Rectal smooth muscle tissue (tissue), 1 donor: ENCODE results near the gene THG1L.
A peak's percentile ranks its signal among the peaks of the same experiment; 100 is the strongest.
"Not testable (repeated sequence)": the region's sequence is repeated elsewhere in the genome, so short reads cannot be mapped to it uniquely, and the experiment has no call there.

Experiments used
- H3K27ac ChIP-seq: one replicate; pipeline ENCODE4 v1.7.0; 2013; ENCODE audit warnings: low read depth, low read length, inconsistent platforms
- H3K27me3 ChIP-seq: one replicate; pipeline ENCODE4 v1.7.0; 2013; ENCODE audit warnings: low read length; ENCODE audit not compliant: control insufficient read depth, insufficient read depth
- H3K36me3 ChIP-seq: one replicate; pipeline ENCODE4 v1.7.0; 2013; ENCODE audit warnings: low read length; ENCODE audit not compliant: control insufficient read depth, insufficient read depth
- H3K4me1 ChIP-seq: one replicate; pipeline ENCODE4 v1.7.0; 2013; ENCODE audit warnings: low read length; ENCODE audit not compliant: control insufficient read depth, insufficient read depth
- H3K4me3 ChIP-seq: one replicate; pipeline ENCODE4 v1.7.0; 2013; ENCODE audit warnings: low read length
- H3K9ac ChIP-seq: one replicate; pipeline ENCODE4 v1.7.0; 2013; ENCODE audit warnings: low read length

THG1L gene

GRCh38 chr5:157731272-157732129 lies at the start of gene THG1L:
Gene THG1L, plus strand, starts transcription at chr5:157731420. Its CDS starts 21 bp downstream, at chr5:157731441.
- peak within 1 kb of the TSS; percentile 96 for H3K27ac ChIP-seq
- no peaks in the 10 kb centered on the region for H3K36me3 ChIP-seq
- H3K27me3 ChIP-seq: no peaks in the 10 kb centered on the region
- peak within 1 kb of the TSS; percentile 91 for H3K4me3 ChIP-seq
- H3K4me1 ChIP-seq: peaks cover 4% of the 10 kb centered on the region
- peak within 1 kb of the TSS; percentile 92 for H3K9ac ChIP-seq

- H3K9ac ChIP-seq: no peak overlapping the region
- H3K4me1 ChIP-seq: no peaks in the 10 kb centered on the region
- H3K4me3 ChIP-seq: no peak overlapping the region
- no peaks in the 10 kb centered on the region for H3K27me3 ChIP-seq
- no peaks in the 10 kb centered on the region for H3K36me3 ChIP-seq
- H3K27ac ChIP-seq: no peak overlapping the region
These were observed 49.0 kb upstream of the THG1L start for GRCh38 chr5:157682257-157682656.

GRCh38 chr5:157686276-157687197 lies 44.7 kb upstream of the THG1L start:
- H3K27ac ChIP-seq, H3K4me3 ChIP-seq: not testable (repeated sequence)

GRCh38 chr5:157687198-157687554 lies 44.0 kb upstream of the THG1L start:
- Histone ChIP-seq H3K4me3 (no peak overlapping the region), H3K9ac (no peak overlapping the region)

More at GRCh38 chr5:157686276-157687197, 44.7 kb upstream of the THG1L start:
- not testable (repeated sequence) for H3K4me1 ChIP-seq, H3K36me3 ChIP-seq, H3K9ac ChIP-seq, H3K27me3 ChIP-seq

GRCh38 chr5:157689942-157690689 lies 41.1 kb upstream of the THG1L start:
- no peaks in the 10 kb centered on the region for H3K27me3 ChIP-seq
- H3K4me1 ChIP-seq: no peaks in the 10 kb centered on the region
- H3K9ac ChIP-seq: no peak overlapping the region
- no peaks in the 10 kb centered on the region for H3K36me3 ChIP-seq
- H3K4me3 ChIP-seq: no peak overlapping the region
- no peak overlapping the region for H3K27ac ChIP-seq

More at GRCh38 chr5:157687198-157687554, 44.0 kb upstream of the THG1L start:
- Histone ChIP-seq H3K36me3 (no peaks in the 10 kb centered on the region), H3K4me1 (no peaks in the 10 kb centered on the region), H3K27ac (no peak overlapping the region), H3K27me3 (no peaks in the 10 kb centered on the region)

GRCh38 chr5:157690690-157691433 lies 40.4 kb upstream of the THG1L start:
- Histone ChIP-seq H3K4me3 (no peak overlapping the region), H3K36me3 (no peaks in the 10 kb centered on the region), H3K4me1 (no peaks in the 10 kb centered on the region), H3K27me3 (no peaks in the 10 kb centered on the region), H3K9ac (no peak overlapping the region), H3K27ac (no peak overlapping the region)

GRCh38 chr5:157693816-157694215 lies 37.4 kb upstream of the THG1L start:
- not testable (repeated sequence) for H3K27me3 ChIP-seq, H3K9ac ChIP-seq, H3K36me3 ChIP-seq, H3K27ac ChIP-seq, H3K4me3 ChIP-seq, H3K4me1 ChIP-seq

- H3K27ac ChIP-seq, H3K4me1 ChIP-seq, H3K9ac ChIP-seq, H3K36me3 ChIP-seq, H3K27me3 ChIP-seq, H3K4me3 ChIP-seq: not testable (repeated sequence)
These were observed 35.1 kb upstream of the THG1L start for GRCh38 chr5:157696154-157696553.

GRCh38 chr5:157698674-157699073 lies 32.5 kb upstream of the THG1L start:
- H3K4me3 ChIP-seq, H3K27me3 ChIP-seq, H3K27ac ChIP-seq, H3K9ac ChIP-seq, H3K36me3 ChIP-seq, H3K4me1 ChIP-seq: not testable (repeated sequence)

- no peaks in the 10 kb centered on the region for H3K4me1 ChIP-seq
- H3K4me3 ChIP-seq: no peak overlapping the region
- H3K36me3 ChIP-seq: no peaks in the 10 kb centered on the region
- no peak overlapping the region for H3K9ac ChIP-seq
- no peaks in the 10 kb centered on the region for H3K27me3 ChIP-seq
- no peak overlapping the region for H3K27ac ChIP-seq
These were observed 27.5 kb upstream of the THG1L start for GRCh38 chr5:157703736-157704135.

GRCh38 chr5:157708866-157709265 lies 22.4 kb upstream of the THG1L start:
- H3K9ac ChIP-seq: no peak overlapping the region
- H3K27me3 ChIP-seq: no peaks in the 10 kb centered on the region
- no peak overlapping the region for H3K27ac ChIP-seq
- H3K4me3 ChIP-seq: no peak overlapping the region
- no peaks in the 10 kb centered on the region for H3K36me3 ChIP-seq
- no peaks in the 10 kb centered on the region for H3K4me1 ChIP-seq
